ENCODE data around the gene CDYL2.

CDYL2 gene

DNA sequence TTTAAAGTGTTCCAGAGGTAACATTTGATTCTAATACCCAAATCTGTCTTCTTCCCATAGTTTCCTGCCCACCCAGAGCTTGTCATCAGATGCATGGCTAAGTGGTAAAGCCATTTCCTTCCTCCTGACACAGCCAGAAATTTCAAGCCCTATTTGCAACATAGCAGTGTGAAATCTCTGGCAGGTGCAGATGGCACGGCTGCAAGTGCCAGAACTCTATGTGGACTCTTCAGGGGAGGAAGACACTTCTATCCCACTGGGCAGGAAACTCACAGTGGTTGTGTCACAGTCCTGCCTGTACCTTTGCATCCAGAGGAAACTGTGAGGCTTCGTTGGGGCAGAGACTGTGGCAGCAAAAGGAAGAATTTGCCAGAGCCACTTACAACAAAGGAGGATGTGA lies 250.4 kb downstream of the CDYL2 start:
- TF ChIP-seq SIN3A (IDR thresholded peaks at IDR 0.05; ENCODE audit: borderline replicate concordance, insufficient read depth, low read length): no peak
- no peak for TF ChIP-seq TAF1 (IDR thresholded peaks at IDR 0.05; ENCODE audit: borderline replicate concordance, insufficient read depth, low read length)
- TF ChIP-seq FOXP2 (optimal IDR thresholded peaks at IDR 0.05; ENCODE audit: borderline replicate concordance, extremely low read depth, extremely low read length, insufficient read depth): no peak
- no peak for TF ChIP-seq POLR2AphosphoS5 (IDR thresholded peaks at IDR 0.05; ENCODE audit: low read depth, low read length)
- TF ChIP-seq, protein P1, sequence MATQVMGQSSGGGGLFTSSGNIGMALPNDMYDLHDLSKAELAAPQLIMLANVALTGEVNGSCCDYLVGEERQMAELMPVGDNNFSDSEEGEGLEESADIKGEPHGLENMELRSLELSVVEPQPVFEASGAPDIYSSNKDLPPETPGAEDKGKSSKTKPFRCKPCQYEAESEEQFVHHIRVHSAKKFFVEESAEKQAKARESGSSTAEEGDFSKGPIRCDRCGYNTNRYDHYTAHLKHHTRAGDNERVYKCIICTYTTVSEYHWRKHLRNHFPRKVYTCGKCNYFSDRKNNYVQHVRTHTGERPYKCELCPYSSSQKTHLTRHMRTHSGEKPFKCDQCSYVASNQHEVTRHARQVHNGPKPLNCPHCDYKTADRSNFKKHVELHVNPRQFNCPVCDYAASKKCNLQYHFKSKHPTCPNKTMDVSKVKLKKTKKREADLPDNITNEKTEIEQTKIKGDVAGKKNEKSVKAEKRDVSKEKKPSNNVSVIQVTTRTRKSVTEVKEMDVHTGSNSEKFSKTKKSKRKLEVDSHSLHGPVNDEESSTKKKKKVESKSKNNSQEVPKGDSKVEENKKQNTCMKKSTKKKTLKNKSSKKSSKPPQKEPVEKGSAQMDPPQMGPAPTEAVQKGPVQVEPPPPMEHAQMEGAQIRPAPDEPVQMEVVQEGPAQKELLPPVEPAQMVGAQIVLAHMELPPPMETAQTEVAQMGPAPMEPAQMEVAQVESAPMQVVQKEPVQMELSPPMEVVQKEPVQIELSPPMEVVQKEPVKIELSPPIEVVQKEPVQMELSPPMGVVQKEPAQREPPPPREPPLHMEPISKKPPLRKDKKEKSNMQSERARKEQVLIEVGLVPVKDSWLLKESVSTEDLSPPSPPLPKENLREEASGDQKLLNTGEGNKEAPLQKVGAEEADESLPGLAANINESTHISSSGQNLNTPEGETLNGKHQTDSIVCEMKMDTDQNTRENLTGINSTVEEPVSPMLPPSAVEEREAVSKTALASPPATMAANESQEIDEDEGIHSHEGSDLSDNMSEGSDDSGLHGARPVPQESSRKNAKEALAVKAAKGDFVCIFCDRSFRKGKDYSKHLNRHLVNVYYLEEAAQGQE (IDR thresholded peaks at IDR 0.05; ENCODE audit: insufficient read depth in 1 of 2, low read depth in 2 of 2, low read length in 2 of 2): no peak

DNA sequence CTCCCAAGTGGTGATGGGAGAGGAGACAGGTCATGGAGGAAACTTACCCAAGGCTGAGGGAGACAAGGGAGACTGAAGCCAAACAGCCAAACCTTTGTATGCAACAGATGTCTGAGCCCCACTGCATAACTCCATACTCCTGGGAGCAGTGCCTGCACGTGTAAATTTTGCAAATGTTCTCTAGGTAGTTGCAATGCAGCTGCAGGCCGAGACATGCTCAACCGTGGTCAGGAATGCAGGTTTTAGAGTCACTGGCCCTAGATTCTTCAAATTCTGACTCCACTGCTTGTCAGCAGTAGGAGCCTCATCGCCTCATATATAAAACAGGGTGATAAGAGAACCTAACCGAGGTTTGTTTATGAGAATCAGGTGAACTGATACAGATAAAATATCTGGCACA lies 252.1 kb downstream of the CDYL2 start:
- TF ChIP-seq SIN3A (IDR thresholded peaks at IDR 0.05; ENCODE audit: borderline replicate concordance, insufficient read depth, low read length) (no peak), FOXP2 (optimal IDR thresholded peaks at IDR 0.05; ENCODE audit: borderline replicate concordance, extremely low read depth, extremely low read length, insufficient read depth) (no peak), POLR2AphosphoS5 (IDR thresholded peaks at IDR 0.05; ENCODE audit: low read depth, low read length) (no peak)
- TF ChIP-seq, protein P1 (IDR thresholded peaks at IDR 0.05; ENCODE audit: insufficient read depth in 1 of 2, low read depth in 2 of 2, low read length in 2 of 2): no peak
